Measurements from ENCODE around the gene SH3RF1.
"Not testable (repeated sequence)": the region's sequence is repeated elsewhere in the genome, so short reads cannot be mapped to it uniquely, and the experiment has no call there.

Gene SH3RF1

GRCh38 chr4:169197206-169197605, 73.5 kb downstream of the SH3RF1 start:
- FAIRE-seq: not testable (repeated sequence)

- FAIRE-seq: no peak
Measured at GRCh38 chr4:169195032-169195431, 75.7 kb downstream of the SH3RF1 start.

- FAIRE-seq: not testable (repeated sequence)
Measured at GRCh38 chr4:169189968-169190367, 80.8 kb downstream of the SH3RF1 start.

- no peak for FAIRE-seq
Measured at GRCh38 chr4:169189372-169189771, 81.4 kb downstream of the SH3RF1 start.

- no peak for FAIRE-seq
Measured at GRCh38 chr4:169188204-169188603, 82.6 kb downstream of the SH3RF1 start.

- FAIRE-seq: no peak
Measured at GRCh38 chr4:169185133-169185956, 85.4 kb downstream of the SH3RF1 start.

GRCh38 chr4:169184686-169185085, 86.1 kb downstream of the SH3RF1 start:
- no peak for FAIRE-seq

GRCh38 chr4:169184236-169184635, 86.5 kb downstream of the SH3RF1 start:
- no peak for FAIRE-seq

- no peak for FAIRE-seq
Measured at GRCh38 chr4:169183581-169183980, 87.2 kb downstream of the SH3RF1 start.

- FAIRE-seq: no peak
Measured at GRCh38 chr4:169179609-169180521, 90.9 kb downstream of the SH3RF1 start.

GRCh38 chr4:169178092-169178491, 92.7 kb downstream of the SH3RF1 start:
- FAIRE-seq: not testable (repeated sequence)

GRCh38 chr4:169175476-169175875, 95.3 kb downstream of the SH3RF1 start:
- no peak for FAIRE-seq

GRCh38 chr4:169175035-169175434, 95.7 kb downstream of the SH3RF1 start:
- no peak for FAIRE-seq

GRCh38 chr4:169174247-169174646, 96.5 kb downstream of the SH3RF1 start:
- no peak for FAIRE-seq

GRCh38 chr4:169167957-169168858, 102.5 kb downstream of the SH3RF1 start:
- FAIRE-seq: no peak

- no peak for FAIRE-seq
Measured at GRCh38 chr4:169164669-169165415, 105.9 kb downstream of the SH3RF1 start.

GRCh38 chr4:169163947-169164668, 106.6 kb downstream of the SH3RF1 start:
- no peak for FAIRE-seq

GRCh38 chr4:169163495-169163894, 107.3 kb downstream of the SH3RF1 start:
- FAIRE-seq: no peak

GRCh38 chr4:169160825-169161224, 109.9 kb downstream of the SH3RF1 start:
- FAIRE-seq: no peak

- FAIRE-seq: no peak
Measured at GRCh38 chr4:169159624-169160171, 111.1 kb downstream of the SH3RF1 start.

- FAIRE-seq: no peak
Measured at GRCh38 chr4:169158861-169159260, 111.9 kb downstream of the SH3RF1 start.
